Upper lobe of left lung (tissue), 6 donors: ENCODE measurements around the gene PUS7L. TPM values are rescaled to one million over a fixed set of nuclear protein-coding genes. Genes with fewer than 3 reads are reported as not detected.

Experiments
- ATAC-seq, 2 donors: fragments of 200-7000 bp; cut with Tn5 transposase; one replicate each; pipeline ENCODE4 v1.9.1; 2022; ENCODE audit warnings: mild to moderate bottlenecking in 2 of 2, moderate library complexity in 2 of 2; ENCODE audit not compliant: low FRiP score in 2 of 2
- DNase-seq, 2 donors: peaks; one replicate each; pipeline ENCODE4 v3.0.0-alpha.2; 2019 to 2020
- H3K27ac ChIP-seq, 4 donors: fragments of 200-600 bp; sonication (generic); one replicate each; pipeline ENCODE4 v1.5.1; 2016 to 2019
- H3K27me3 ChIP-seq, 4 donors: fragments of 200-600 bp; sonication (generic); one replicate each; pipeline ENCODE4 v1.5.1; 2017 to 2019
- H3K36me3 ChIP-seq, 4 donors: fragments of 200-600 bp; sonication (generic); one replicate each; pipeline ENCODE4 v1.5.1; 2016 to 2019
- H3K4me1 ChIP-seq, 4 donors: fragments of 200-600 bp; sonication (generic); one replicate each; pipeline ENCODE4 v1.5.1; 2018 to 2019
- H3K4me3 ChIP-seq, 4 donors: fragments of 200-600 bp; sonication (generic); one replicate each; pipeline ENCODE4 v1.5.1; 2017 to 2019; ENCODE audit warnings: mild to moderate bottlenecking in 2 of 4, moderate library complexity in 1 of 4
- H3K9me3 ChIP-seq, 4 donors: fragments of 200-600 bp; sonication (generic); one replicate each; pipeline ENCODE4 v1.5.1; 2018 to 2019
- EP300 ChIP-seq, 4 donors: sonication (generic); formaldehyde crosslinking; IDR thresholded peaks; one replicate each; pipeline ENCODE4 v1.5.1; 2017; ENCODE audit warnings: antibody characterized with exemption in 4 of 4, control low read depth in 2 of 4
- POLR2A ChIP-seq, 4 donors: fragments of 450-650 bp; IDR thresholded peaks; one replicate each; pipeline ENCODE4 v1.5.1; 2016 to 2017; ENCODE audit warnings: antibody characterized with exemption in 4 of 4, mild to moderate bottlenecking in 2 of 4
- POLR2AphosphoS5 ChIP-seq, 2 donors: sonication (generic); formaldehyde crosslinking; IDR thresholded peaks; one replicate each; pipeline ENCODE4 v1.5.1; 2017; ENCODE audit warnings: antibody characterized with exemption in 2 of 2
- WGBS, 2 donors: methylation state at CpG; one replicate each; pipeline ENCODE4 v1.1.5; 2017 to 2018; 5-methylcytosine and 5-hydroxymethylcytosine counted together
- total RNA-seq, 6 donors: library from RNA; depleted of rRNA in 4 of 6; stranded (reverse); fragments of >200 nt in 4 of 6; gene quantifications; one replicate each; pipeline versions ENCODE4 v1.1.0 to v1.2.1, GENCODE V29; 2016 to 2021
- TF ChIP-seq, protein P1 (sequence below), 6 experiments: fragments of 450-650 bp in 4 of 6; fragments of 200-600 bp in 2 of 6; sonication (generic) in 2 of 6; IDR thresholded peaks; one replicate each; pipeline ENCODE4 v1.5.1; 2016 to 2019; ENCODE audit warnings: antibody characterized with exemption in 6 of 6
- donor health status: DM: no; HTN: no; CAD: no; lungs with moderate emphysema.
- donor health status: DM: no; HTN: yes; CAD: no; lungs with severe emphysema.

The PUS7L gene
- total RNA-seq, 6 donors from 2014 or later = 1.8 to 10.6 (median 8.8) TPM

- Histone ChIP-seq H3K27ac (no peak overlapping the region), H3K27me3 (no peaks in the 10 kb centered on the region), H3K4me1 (no peaks in the 10 kb centered on the region), H3K36me3 (peaks cover 0 to 37% (median 5%) of the 10 kb centered on the region in 4 donors), H3K4me3 (no peak overlapping the region), H3K9me3 (no peaks in the 10 kb centered on the region)
- DNase-seq (no peak), ATAC-seq (no peak)
- 74 to 81% methylated on average over 4 of the region's 4 CpGs for WGBS, 2 donors
- no peak for TF ChIP-seq POLR2AphosphoS5 (IDR thresholded peaks at IDR 0.05)
- no peak for TF ChIP-seq POLR2A (IDR thresholded peaks at IDR 0.05)
- TF ChIP-seq, protein P1, sequence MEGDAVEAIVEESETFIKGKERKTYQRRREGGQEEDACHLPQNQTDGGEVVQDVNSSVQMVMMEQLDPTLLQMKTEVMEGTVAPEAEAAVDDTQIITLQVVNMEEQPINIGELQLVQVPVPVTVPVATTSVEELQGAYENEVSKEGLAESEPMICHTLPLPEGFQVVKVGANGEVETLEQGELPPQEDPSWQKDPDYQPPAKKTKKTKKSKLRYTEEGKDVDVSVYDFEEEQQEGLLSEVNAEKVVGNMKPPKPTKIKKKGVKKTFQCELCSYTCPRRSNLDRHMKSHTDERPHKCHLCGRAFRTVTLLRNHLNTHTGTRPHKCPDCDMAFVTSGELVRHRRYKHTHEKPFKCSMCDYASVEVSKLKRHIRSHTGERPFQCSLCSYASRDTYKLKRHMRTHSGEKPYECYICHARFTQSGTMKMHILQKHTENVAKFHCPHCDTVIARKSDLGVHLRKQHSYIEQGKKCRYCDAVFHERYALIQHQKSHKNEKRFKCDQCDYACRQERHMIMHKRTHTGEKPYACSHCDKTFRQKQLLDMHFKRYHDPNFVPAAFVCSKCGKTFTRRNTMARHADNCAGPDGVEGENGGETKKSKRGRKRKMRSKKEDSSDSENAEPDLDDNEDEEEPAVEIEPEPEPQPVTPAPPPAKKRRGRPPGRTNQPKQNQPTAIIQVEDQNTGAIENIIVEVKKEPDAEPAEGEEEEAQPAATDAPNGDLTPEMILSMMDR (IDR thresholded peaks at IDR 0.05) = no peak
- TF ChIP-seq EP300 (IDR thresholded peaks at IDR 0.05) = no peak
These were observed 28.3 kb downstream of the PUS7L start for GRCh38 chr12:43730283-43730682.

DNA sequence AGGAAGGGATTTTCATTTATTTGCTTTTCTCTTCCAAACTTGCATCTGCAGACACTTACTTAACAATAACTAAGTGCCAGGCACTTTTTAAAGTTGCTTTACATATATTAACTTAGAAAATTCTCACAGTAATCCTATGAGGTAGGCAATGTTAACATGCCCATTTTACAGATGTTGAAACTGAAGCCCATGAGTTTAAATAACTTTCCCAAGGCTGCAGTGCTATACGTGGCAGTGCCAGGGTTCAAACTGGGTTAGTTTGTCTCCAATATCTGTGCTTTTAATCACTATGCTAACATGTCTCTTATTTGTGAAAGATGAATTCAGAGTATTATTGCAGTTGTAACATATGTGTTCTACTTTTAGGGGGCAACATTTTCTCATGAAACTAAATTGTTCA, 29.9 kb downstream of the PUS7L start:
- 81 to 82% methylated on average over 1 of the region's 1 CpG for WGBS, 2 donors
- TF ChIP-seq POLR2A (IDR thresholded peaks at IDR 0.05) (no peak), POLR2AphosphoS5 (IDR thresholded peaks at IDR 0.05) (no peak), EP300 (IDR thresholded peaks at IDR 0.05) (no peak)
- TF ChIP-seq, protein P1 (IDR thresholded peaks at IDR 0.05) = no peak
- H3K9me3 ChIP-seq = no peaks in the 10 kb centered on the region
- H3K27ac ChIP-seq = no peak overlapping the region
- no peaks in the 10 kb centered on the region for H3K4me1 ChIP-seq
- H3K4me3 ChIP-seq = no peak overlapping the region
- no peak for DNase-seq
- H3K36me3 ChIP-seq = peaks cover 0 to 22% (median under 1%) of the 10 kb centered on the region in 4 donors
- ATAC-seq = no peak
- H3K27me3 ChIP-seq = no peaks in the 10 kb centered on the region

DNA sequence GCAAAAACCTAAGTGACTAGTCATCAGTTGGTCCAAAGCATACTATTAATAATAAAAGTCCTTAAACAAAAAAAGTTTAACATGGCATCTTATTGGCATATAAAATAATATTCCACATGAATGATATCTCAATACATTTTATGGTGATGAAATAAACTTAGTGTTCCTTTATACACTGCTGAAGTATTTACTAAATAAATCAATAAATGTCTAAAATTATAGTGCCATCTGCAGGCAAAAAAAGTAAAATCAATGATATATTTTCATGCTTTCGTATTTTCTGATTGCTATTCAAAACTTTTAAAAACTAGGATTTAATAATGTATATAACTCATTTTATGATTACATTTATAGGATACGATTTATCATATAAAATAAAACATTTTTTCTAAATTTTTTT, 30.5 kb downstream of the PUS7L start:
- no peak overlapping the region for H3K4me3 ChIP-seq
- peaks cover 0 to 17% (median 0%) of the 10 kb centered on the region in 4 donors for H3K36me3 ChIP-seq
- H3K27me3 ChIP-seq = no peaks in the 10 kb centered on the region
- WGBS, 2 donors = 67 to 71% methylated on average over 2 of the region's 2 CpGs
- no peak overlapping the region for H3K27ac ChIP-seq
- ATAC-seq (no peak), DNase-seq (no peak)
- no peaks in the 10 kb centered on the region for H3K4me1 ChIP-seq
- no peaks in the 10 kb centered on the region for H3K9me3 ChIP-seq
- TF ChIP-seq EP300 (IDR thresholded peaks at IDR 0.05) (no peak), POLR2AphosphoS5 (IDR thresholded peaks at IDR 0.05) (no peak), POLR2A (IDR thresholded peaks at IDR 0.05) (no peak)
- TF ChIP-seq, protein P1 (IDR thresholded peaks at IDR 0.05) = no peak

- TF ChIP-seq POLR2AphosphoS5 (IDR thresholded peaks at IDR 0.05) (no peak), POLR2A (IDR thresholded peaks at IDR 0.05) (no peak), EP300 (IDR thresholded peaks at IDR 0.05) (no peak)
- TF ChIP-seq, protein P1 (IDR thresholded peaks at IDR 0.05) = no peak
- Histone ChIP-seq H3K27ac (no peak overlapping the region), H3K27me3 (no peaks in the 10 kb centered on the region), H3K4me3 (no peak overlapping the region), H3K4me1 (no peaks in the 10 kb centered on the region), H3K9me3 (no peaks in the 10 kb centered on the region), H3K36me3 (no peaks in the 10 kb centered on the region)
- no peak for DNase-seq
- no peak for ATAC-seq
These were observed 35.5 kb downstream of the PUS7L start for GRCh38 chr12:43723134-43723533.

DNA sequence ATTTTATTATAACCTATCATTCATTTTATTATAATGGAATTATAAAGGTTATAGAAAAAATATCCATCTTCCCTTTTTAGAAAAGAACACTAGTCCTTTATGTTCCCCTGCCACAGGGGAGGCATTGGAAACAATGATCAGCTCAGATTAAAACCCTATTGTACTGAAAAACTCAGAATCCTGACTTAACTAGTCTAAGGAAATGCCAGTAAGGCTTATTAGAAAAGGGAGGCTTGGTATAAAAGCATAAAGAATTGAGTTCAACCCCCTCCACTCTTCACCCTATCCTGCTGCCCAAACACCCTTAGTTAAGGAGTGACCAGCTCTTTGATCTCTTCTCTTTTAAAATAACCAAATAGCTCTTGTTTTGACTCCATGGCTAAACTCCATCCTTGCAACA, 36.0 kb downstream of the PUS7L start:
- H3K9me3 ChIP-seq = no peaks in the 10 kb centered on the region
- no peaks in the 10 kb centered on the region for H3K4me1 ChIP-seq
- DNase-seq (no peak), ATAC-seq (no peak)
- no peak overlapping the region for H3K4me3 ChIP-seq
- H3K36me3 ChIP-seq = no peaks in the 10 kb centered on the region
- H3K27me3 ChIP-seq = no peaks in the 10 kb centered on the region
- H3K27ac ChIP-seq = no peak overlapping the region
- no peak for TF ChIP-seq POLR2A (IDR thresholded peaks at IDR 0.05)
- TF ChIP-seq EP300 (IDR thresholded peaks at IDR 0.05) = no peak
- no peak for TF ChIP-seq POLR2AphosphoS5 (IDR thresholded peaks at IDR 0.05)
- TF ChIP-seq, protein P1 (IDR thresholded peaks at IDR 0.05) = no peak
